Neural progenitor cell (in vitro differentiated cells): ENCODE data around the gene SLC30A3.

Experiments
- EZH2 ChIP-seq: fragments of 200-600 bp; sonication (generic); IDR thresholded peaks from 2 replicates; pipeline ENCODE4 v1.6.1; 2017; ENCODE audit warnings: antibody characterized with exemption, mild to moderate bottlenecking, moderate library complexity
- EZH2phosphoT487 ChIP-seq: fragments of 200-600 bp; sonication (generic); IDR thresholded peaks from 2 replicates; pipeline ENCODE4 v1.6.1; 2017; ENCODE audit warnings: antibody characterized with exemption
- TF ChIP-seq, protein P1 (sequence below): fragments of 200-600 bp; sonication (generic); IDR thresholded peaks from 2 replicates; pipeline ENCODE4 v1.5.1; 2017; ENCODE audit warnings: antibody characterized with exemption, mild to moderate bottlenecking

DNA sequence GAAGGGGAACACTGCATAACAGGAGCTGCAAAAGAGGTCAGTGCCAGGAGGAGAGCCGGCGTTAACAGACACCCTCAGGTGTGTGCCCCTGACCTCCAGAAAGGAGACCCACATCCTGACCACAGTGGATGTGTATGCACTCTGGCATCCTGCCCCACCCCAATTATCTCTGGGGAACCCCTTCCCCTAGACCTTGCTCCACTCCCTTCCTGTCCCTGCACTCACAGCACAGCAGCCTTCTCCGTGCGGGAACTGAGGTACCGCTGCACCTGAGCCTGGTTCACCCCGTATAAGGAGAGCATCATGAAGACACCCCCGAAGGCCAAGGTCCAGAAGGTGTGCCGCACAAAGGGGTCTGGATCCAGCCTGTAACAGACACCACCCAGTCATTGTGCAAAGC, 58.3 kb downstream of the SLC30A3 start:
- TF ChIP-seq, protein P1, sequence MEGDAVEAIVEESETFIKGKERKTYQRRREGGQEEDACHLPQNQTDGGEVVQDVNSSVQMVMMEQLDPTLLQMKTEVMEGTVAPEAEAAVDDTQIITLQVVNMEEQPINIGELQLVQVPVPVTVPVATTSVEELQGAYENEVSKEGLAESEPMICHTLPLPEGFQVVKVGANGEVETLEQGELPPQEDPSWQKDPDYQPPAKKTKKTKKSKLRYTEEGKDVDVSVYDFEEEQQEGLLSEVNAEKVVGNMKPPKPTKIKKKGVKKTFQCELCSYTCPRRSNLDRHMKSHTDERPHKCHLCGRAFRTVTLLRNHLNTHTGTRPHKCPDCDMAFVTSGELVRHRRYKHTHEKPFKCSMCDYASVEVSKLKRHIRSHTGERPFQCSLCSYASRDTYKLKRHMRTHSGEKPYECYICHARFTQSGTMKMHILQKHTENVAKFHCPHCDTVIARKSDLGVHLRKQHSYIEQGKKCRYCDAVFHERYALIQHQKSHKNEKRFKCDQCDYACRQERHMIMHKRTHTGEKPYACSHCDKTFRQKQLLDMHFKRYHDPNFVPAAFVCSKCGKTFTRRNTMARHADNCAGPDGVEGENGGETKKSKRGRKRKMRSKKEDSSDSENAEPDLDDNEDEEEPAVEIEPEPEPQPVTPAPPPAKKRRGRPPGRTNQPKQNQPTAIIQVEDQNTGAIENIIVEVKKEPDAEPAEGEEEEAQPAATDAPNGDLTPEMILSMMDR, result no peak
- no peak for TF ChIP-seq EZH2
- no peak for TF ChIP-seq EZH2phosphoT487
